Measurements from ENCODE around the gene NRXN3.

- no peak for TF ChIP-seq CTCF (conservative IDR thresholded peaks at IDR 0.05; ENCODE audit: low read depth, low read length)
- TF ChIP-seq MAZ (IDR thresholded peaks at IDR 0.05; ENCODE audit: borderline replicate concordance, low read depth, low read length) = no peak
- TF ChIP-seq POLR2A (IDR thresholded peaks at IDR 0.05; ENCODE audit: low read depth, low read length) = no peak
- no peak for TF ChIP-seq USF2 (IDR thresholded peaks at IDR 0.05; ENCODE audit: low read depth, low read length)
- no peak for TF ChIP-seq CEBPB (IDR thresholded peaks at IDR 0.05; ENCODE audit: low read depth, low read length)
- no peak for TF ChIP-seq SMC3 (IDR thresholded peaks at IDR 0.05; ENCODE audit: low read depth, low read length)
These were observed 1306.4 kb downstream of the NRXN3 start for GRCh38 chr14:79476552-79476951.

Measured in IMR-90 (cell line).